Endothelial cell of umbilical vein (primary cell): ENCODE results near the gene FAM53A. TPM values are rescaled to one million over a fixed set of nuclear protein-coding genes. Genes with fewer than 3 reads are reported as not detected.

Experiments
- BruUV-seq: library from RNA; stranded (reverse); fragments of 400-500 nt; replicated peaks from 2 replicates; lab custom pipeline; 2021; lab: Mats Ljungman, UMichigan
- CTCF ChIA-PET: fragments of 300-600, 350-600 bp; sonication (Branson Sonifier 250); formaldehyde crosslinking; loops from one replicate; lab custom pipeline; 2021; ENCODE audit warnings: antibody characterized with exemption, inconsistent platforms; lab: Charles Lee
- POLR2A ChIA-PET: fragments of 300-600, 350-600 bp; sonication (Branson Sonifier 250); formaldehyde crosslinking; loops from one replicate; lab custom pipeline; 2021; ENCODE audit warnings: antibody characterized with exemption, inconsistent platforms; lab: Charles Lee
- DNase-seq: peaks from one replicate; pipeline ENCODE4 v3.0.0-alpha.2; 2011; ENCODE audit warnings: low read depth, low spot score
- FAIRE-seq: peaks from 2 replicates; lab custom pipeline; 2011; peaks lifted over from hg19 to GRCh38; lab: Jason Lieb, UNC
- H2AFZ ChIP-seq: 2 replicates; pipeline ENCODE4 v1.6.0; 2012; ENCODE audit warnings: low read depth, low read length, control low read depth, inconsistent platforms
- H3K27ac ChIP-seq: 2 replicates; pipeline ENCODE4 v1.5.1; 2011; ENCODE audit warnings: low read depth, mild to moderate bottlenecking, control low read depth, low read length, moderate library complexity; ENCODE audit not compliant: insufficient read depth
- H3K27me3 ChIP-seq, 2 experiments: 2 replicates each; pipeline versions ENCODE4 v1.6.0 to v1.6.1; 2011; ENCODE audit warnings: low read length in 2 of 2, mixed read lengths in 1 of 2; ENCODE audit not compliant: control insufficient read depth in 2 of 2, insufficient read depth in 2 of 2
- H3K36me3 ChIP-seq, 2 experiments: 2 replicates in 1 of 2; 3 replicates in 1 of 2; pipeline ENCODE4 v1.5.1; 2011; ENCODE audit warnings: low read length in 2 of 2, mild to moderate bottlenecking in 1 of 2, moderate library complexity in 1 of 2; ENCODE audit not compliant: control insufficient read depth in 2 of 2, insufficient read depth in 2 of 2; ENCODE audit errors: extremely low read depth in 1 of 2
- H3K4me1 ChIP-seq: 3 replicates; pipeline ENCODE4 v1.5.1; 2011; ENCODE audit warnings: mild to moderate bottlenecking, low read length; ENCODE audit not compliant: control insufficient read depth, insufficient read depth; ENCODE audit errors: extremely low read depth
- H3K4me2 ChIP-seq: 2 replicates; pipeline ENCODE4 v1.6.1; 2011; ENCODE audit warnings: low read length, control low read depth, mixed read lengths; ENCODE audit not compliant: insufficient read depth
- H3K4me3 ChIP-seq, 3 experiments: fragments of 200-600 bp in 1 of 3; sonication (generic), shearing (Covaris generic) in 1 of 3; replicated peaks in 1 of 3; 2 replicates each; pipeline ENCODE4 v1.5.1; 2011 to 2016; ENCODE audit warnings: control low read depth in 3 of 3, low read length in 3 of 3, mild to moderate bottlenecking in 2 of 3, inconsistent platforms in 1 of 3, low read depth in 1 of 3, moderate library complexity in 1 of 3; ENCODE audit not compliant: insufficient read depth in 1 of 3
- H3K79me2 ChIP-seq: 2 replicates; pipeline ENCODE4 v1.6.0; 2012; ENCODE audit warnings: low read length, inconsistent platforms; ENCODE audit not compliant: control insufficient read depth, insufficient read depth
- H3K9ac ChIP-seq: replicated peaks from 2 replicates; pipeline ENCODE3; 2011; ENCODE audit warnings: low read length, control low read depth; ENCODE audit not compliant: insufficient read depth; ENCODE audit errors: extremely low read depth
- H3K9me1 ChIP-seq: replicated peaks from 3 replicates; pipeline ENCODE4 v1.6.0; 2011; ENCODE audit warnings: mild to moderate bottlenecking, low read length; ENCODE audit not compliant: control insufficient read depth, insufficient read depth; ENCODE audit errors: extremely low read depth
- H3K9me3 ChIP-seq: replicated peaks from 2 replicates; pipeline ENCODE4 v1.5.1; 2012; ENCODE audit warnings: low read length, inconsistent platforms; ENCODE audit not compliant: control insufficient read depth, insufficient read depth
- H4K20me1 ChIP-seq: replicated peaks from 2 replicates; pipeline ENCODE3; 2011; ENCODE audit warnings: mild to moderate bottlenecking, low read length; ENCODE audit not compliant: control insufficient read depth, insufficient read depth; ENCODE audit errors: extremely low read depth
- CTCF ChIP-seq, 2 donors: IDR thresholded peaks; 1 replicate in 1 of 2; 2 replicates in 1 of 2; pipeline ENCODE4 v1.5.1; 2011; ENCODE audit warnings: low read length in 2 of 2, mild to moderate bottlenecking in 2 of 2, moderate library complexity in 2 of 2, control low read depth in 1 of 2, inconsistent platforms in 1 of 2, low read depth in 1 of 2; ENCODE audit not compliant: insufficient read depth in 1 of 2; ENCODE audit errors: extremely low read depth in 1 of 2
- EZH2 ChIP-seq: IDR thresholded peaks from 2 replicates; pipeline ENCODE4 v1.6.1; 2012; ENCODE audit warnings: borderline replicate concordance, low read depth, mild to moderate bottlenecking, moderate library complexity, low read length, inconsistent platforms; ENCODE audit not compliant: severe bottlenecking
- FOS ChIP-seq: IDR thresholded peaks from 2 replicates; pipeline ENCODE4 v1.6.1; 2011; ENCODE audit warnings: mild to moderate bottlenecking, low read length, moderate library complexity, borderline replicate concordance; ENCODE audit not compliant: insufficient read depth
- GATA2 ChIP-seq: IDR thresholded peaks from 2 replicates; pipeline ENCODE4 v1.7.0; 2011; ENCODE audit warnings: low read depth, mild to moderate bottlenecking, moderate library complexity, mixed read lengths, low read length; ENCODE audit not compliant: insufficient read length, insufficient read depth
- JUN ChIP-seq: IDR thresholded peaks from 2 replicates; pipeline ENCODE4 v1.6.1; 2011; ENCODE audit warnings: borderline replicate concordance, low read depth; ENCODE audit not compliant: insufficient read length, insufficient read depth
- MAX ChIP-seq: IDR thresholded peaks from 2 replicates; pipeline ENCODE4 v1.6.1; 2011; ENCODE audit not compliant: insufficient read depth, insufficient read length
- MYC ChIP-seq: IDR thresholded peaks from one replicate; pipeline ENCODE4 v1.6.1; 2011; ENCODE audit warnings: mild to moderate bottlenecking, low read depth, low read length
- POLR2A ChIP-seq: IDR thresholded peaks from 2 replicates; pipeline ENCODE4 v1.6.1; 2012; ENCODE audit warnings: low read depth, mild to moderate bottlenecking, control low read depth, low read length
- POLR2AphosphoS5 ChIP-seq: IDR thresholded peaks from 2 replicates; pipeline ENCODE4 v1.6.1; 2012; ENCODE audit warnings: low read depth, mild to moderate bottlenecking, control low read depth, low read length, moderate library complexity; ENCODE audit not compliant: insufficient read depth
- dilution Hi-C: fragments of 300-500 bp; cut with MboI; formaldehyde crosslinking; loops from one replicate; pipeline ENCODE4 v1.15.0; 2019; ENCODE audit warnings: low sequenced_read_pairs; ENCODE audit not compliant: extremely low pct_ligation_motif_present
- intact Hi-C: fragments of 100-400 bp; cut with micrococcal nuclease; formaldehyde crosslinking; loops from one replicate; pipeline ENCODE4 v1.10.0; 2022
- polyA plus RNA-seq, 4 experiments: library from polyadenylated mRNA; depleted of rRNA in 3 of 4; stranded (reverse) in 3 of 4; unstranded in 1 of 4; fragments of >200 nt; gene quantifications; 2 replicates each; pipeline versions ENCODE4 v1.2.1 to v1.2.3, GENCODE V29; 2011 to 2012; ENCODE audit warnings: missing spikeins in 1 of 4
- total RNA-seq: library from RNA; stranded (reverse); gene quantifications from 2 replicates; pipeline ENCODE4 v1.2.3, GENCODE V29; 2021

Gene FAM53A
- total and polyA plus RNA-seq, 2 donors (not counting 3 experiments of a cell fraction or from before 2014, with no cell fraction given) = 1.3 to 1.7 TPM

GRCh38 chr4:1621526-1621925 lies 62.6 kb downstream of the FAM53A start:
- Histone ChIP-seq H3K36me3 (no peaks in the 10 kb centered on the region), H3K79me2 (no peaks in the 10 kb centered on the region), H3K27me3 (no peaks in the 10 kb centered on the region), H3K4me1 (no peaks in the 10 kb centered on the region), H3K27ac (no peak overlapping the region), H4K20me1 (no peaks in the 10 kb centered on the region), H3K9me3 (no peaks in the 10 kb centered on the region), H3K9me1 (no peaks in the 10 kb centered on the region), H3K4me3 (no peak overlapping the region), H2AFZ (no peak overlapping the region), H3K9ac (no peak overlapping the region), H3K4me2 (no peak overlapping the region)
- intact Hi-C loops = no loop called here
- no peak for DNase-seq
- no TSS peak for BruUV-seq
- no peak for TF ChIP-seq FOS
- no peak for TF ChIP-seq EZH2
- TF ChIP-seq MAX = no peak
- TF ChIP-seq POLR2A = no peak
- TF ChIP-seq JUN = no peak
- TF ChIP-seq POLR2AphosphoS5 = no peak
- no peak for TF ChIP-seq CTCF (IDR thresholded peaks at IDR 0.05; ENCODE audit: extremely low read depth in 1 of 2, insufficient read depth in 1 of 2, low read depth in 1 of 2, low read length in 2 of 2)
- TF ChIP-seq MYC = no peak
- TF ChIP-seq GATA2 = no peak
- FAIRE-seq = no peak
- CTCF ChIA-PET = no interaction called here
- dilution Hi-C loops = no loop called here
- POLR2A ChIA-PET = no interaction called here
